ENCODE data around the gene ATG7. TPM values are rescaled to one million over a fixed set of nuclear protein-coding genes. Genes with fewer than 3 reads are reported as not detected.

ATG7 gene
- total RNA-seq, 1 donor from 2014 or later, result 31.3 TPM

DNA sequence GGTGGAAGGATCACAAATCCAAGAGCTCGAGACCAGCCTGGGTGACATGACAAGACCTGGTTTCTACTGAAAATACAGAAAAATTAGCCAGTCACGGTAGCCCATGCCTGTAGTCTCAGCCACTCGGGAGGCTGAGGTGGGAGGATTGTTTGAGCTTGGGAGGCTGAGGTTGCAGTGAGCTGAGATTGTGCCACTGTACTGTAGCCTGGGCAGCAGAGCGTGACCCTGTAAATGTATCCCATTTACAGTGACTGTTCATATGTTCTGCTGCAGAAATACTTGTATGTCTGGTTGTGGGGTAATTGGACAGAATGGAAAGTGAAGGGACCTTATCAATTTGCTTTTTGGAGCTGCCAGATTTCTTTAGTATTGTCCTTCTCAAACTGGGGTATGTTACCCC is 24.9 kb downstream of the ATG7 start:
- no peak for DNase-seq (ENCODE audit: low read depth)
- TF ChIP-seq, protein P1, sequence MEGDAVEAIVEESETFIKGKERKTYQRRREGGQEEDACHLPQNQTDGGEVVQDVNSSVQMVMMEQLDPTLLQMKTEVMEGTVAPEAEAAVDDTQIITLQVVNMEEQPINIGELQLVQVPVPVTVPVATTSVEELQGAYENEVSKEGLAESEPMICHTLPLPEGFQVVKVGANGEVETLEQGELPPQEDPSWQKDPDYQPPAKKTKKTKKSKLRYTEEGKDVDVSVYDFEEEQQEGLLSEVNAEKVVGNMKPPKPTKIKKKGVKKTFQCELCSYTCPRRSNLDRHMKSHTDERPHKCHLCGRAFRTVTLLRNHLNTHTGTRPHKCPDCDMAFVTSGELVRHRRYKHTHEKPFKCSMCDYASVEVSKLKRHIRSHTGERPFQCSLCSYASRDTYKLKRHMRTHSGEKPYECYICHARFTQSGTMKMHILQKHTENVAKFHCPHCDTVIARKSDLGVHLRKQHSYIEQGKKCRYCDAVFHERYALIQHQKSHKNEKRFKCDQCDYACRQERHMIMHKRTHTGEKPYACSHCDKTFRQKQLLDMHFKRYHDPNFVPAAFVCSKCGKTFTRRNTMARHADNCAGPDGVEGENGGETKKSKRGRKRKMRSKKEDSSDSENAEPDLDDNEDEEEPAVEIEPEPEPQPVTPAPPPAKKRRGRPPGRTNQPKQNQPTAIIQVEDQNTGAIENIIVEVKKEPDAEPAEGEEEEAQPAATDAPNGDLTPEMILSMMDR (IDR thresholded peaks at IDR 0.05; ENCODE audit: insufficient read depth, low read length, poor library complexity, severe bottlenecking), result no peak
- H3K36me3 ChIP-seq (ENCODE audit: control insufficient read depth, insufficient read depth, low read length), result no peaks in the 10 kb centered on the region
- H3K4me3 ChIP-seq (ENCODE audit: low read depth, low read length), result no peak overlapping the region
- H3K27me3 ChIP-seq (ENCODE audit: control insufficient read depth, insufficient read depth, low read length), result no peaks in the 10 kb centered on the region

DNA sequence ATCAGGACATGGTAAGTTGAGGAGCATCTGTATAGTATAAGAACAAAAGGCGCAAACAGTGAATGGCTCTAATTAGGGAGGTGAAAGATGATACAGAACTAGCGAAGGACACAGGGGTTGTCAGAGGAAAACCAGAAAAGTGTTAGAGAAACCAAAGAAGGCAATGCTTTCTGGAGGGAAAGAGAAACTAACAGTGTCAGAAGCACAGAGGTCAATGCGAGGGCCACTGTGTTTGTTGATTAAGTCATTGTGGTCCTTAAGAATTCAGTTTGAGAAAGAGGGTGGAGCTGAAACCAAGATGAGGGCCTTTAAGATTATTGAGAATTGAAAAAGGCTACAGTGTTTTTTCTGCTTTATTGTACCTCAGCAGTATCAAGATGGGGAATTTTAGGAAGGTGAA is 28.8 kb downstream of the ATG7 start:
- no peaks in the 10 kb centered on the region for H3K36me3 ChIP-seq (ENCODE audit: control insufficient read depth, insufficient read depth, low read length)
- TF ChIP-seq, protein P1 (IDR thresholded peaks at IDR 0.05; ENCODE audit: insufficient read depth, low read length, poor library complexity, severe bottlenecking), result no peak
- no peaks in the 10 kb centered on the region for H3K27me3 ChIP-seq (ENCODE audit: control insufficient read depth, insufficient read depth, low read length)
- H3K4me3 ChIP-seq (ENCODE audit: low read depth, low read length), result no peak overlapping the region
- no peak for DNase-seq (ENCODE audit: low read depth)

DNA sequence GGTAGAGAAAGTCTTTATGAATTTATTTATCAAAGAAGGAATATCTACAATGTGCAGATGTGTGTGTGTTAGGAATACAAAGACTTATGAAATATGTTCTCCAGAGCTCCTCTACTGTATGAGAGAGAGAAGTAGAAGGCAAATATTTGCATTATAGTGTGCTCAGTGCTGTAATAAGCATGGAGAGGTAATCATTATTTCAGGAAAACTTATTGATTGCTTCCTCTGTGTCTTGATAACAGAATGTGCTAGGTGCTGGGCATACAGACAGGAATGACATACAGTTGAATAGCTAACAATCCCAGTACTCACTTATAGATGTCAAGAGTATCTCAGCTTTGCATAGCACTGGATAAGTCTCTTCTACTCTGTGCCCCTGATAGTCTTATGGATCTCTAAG is 30.2 kb downstream of the ATG7 start:
- Histone ChIP-seq H3K27me3 (ENCODE audit: control insufficient read depth, insufficient read depth, low read length) (no peaks in the 10 kb centered on the region), H3K36me3 (ENCODE audit: control insufficient read depth, insufficient read depth, low read length) (no peaks in the 10 kb centered on the region), H3K4me3 (ENCODE audit: low read depth, low read length) (no peak overlapping the region)
- DNase-seq (ENCODE audit: low read depth), result no peak
- TF ChIP-seq, protein P1 (IDR thresholded peaks at IDR 0.05; ENCODE audit: insufficient read depth, low read length, poor library complexity, severe bottlenecking), result no peak

DNA sequence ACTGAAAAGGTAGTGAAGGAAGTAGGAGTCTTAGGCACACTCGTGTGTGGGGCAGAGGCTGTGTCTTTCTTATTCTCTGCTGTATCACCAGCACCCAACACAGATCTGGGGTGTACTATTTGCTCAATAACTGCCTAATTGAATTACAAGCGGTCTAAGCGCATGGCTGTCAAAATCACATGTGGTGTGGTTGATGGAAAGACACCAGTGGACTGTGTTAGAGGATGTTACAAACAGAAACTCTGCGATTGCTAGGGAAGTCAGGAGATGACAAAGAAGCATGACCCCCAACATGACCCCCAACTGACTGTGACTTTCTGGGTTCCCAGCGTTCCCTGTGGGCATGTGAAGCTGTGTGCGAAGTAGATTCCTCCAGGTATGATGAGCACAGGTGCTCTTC is 32.0 kb downstream of the ATG7 start:
- Histone ChIP-seq H3K27me3 (ENCODE audit: control insufficient read depth, insufficient read depth, low read length) (no peaks in the 10 kb centered on the region), H3K4me3 (ENCODE audit: low read depth, low read length) (no peak overlapping the region), H3K36me3 (ENCODE audit: control insufficient read depth, insufficient read depth, low read length) (no peaks in the 10 kb centered on the region)
- no peak for DNase-seq (ENCODE audit: low read depth)
- TF ChIP-seq, protein P1 (IDR thresholded peaks at IDR 0.05; ENCODE audit: insufficient read depth, low read length, poor library complexity, severe bottlenecking), result no peak

DNA sequence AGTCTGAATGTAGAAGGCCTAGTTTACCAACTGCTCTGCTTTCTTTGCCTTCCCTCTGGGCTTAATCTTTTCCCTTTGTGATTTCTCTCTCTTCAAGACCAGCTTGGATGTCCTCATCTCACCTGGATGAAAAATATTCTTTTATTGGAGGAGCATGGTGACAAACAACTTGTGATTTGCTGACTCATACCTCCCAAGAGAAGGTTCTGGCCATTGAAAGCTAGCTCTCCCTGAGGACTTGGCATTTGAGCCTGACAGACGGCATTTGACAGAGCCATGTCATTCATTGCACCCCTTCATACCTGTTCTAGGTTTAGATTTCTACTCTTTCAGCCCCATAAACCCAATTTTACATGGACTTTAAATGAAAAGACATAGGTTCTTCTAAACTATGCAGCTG is 33.3 kb downstream of the ATG7 start:
- no peak for DNase-seq (ENCODE audit: low read depth)
- Histone ChIP-seq H3K27me3 (ENCODE audit: control insufficient read depth, insufficient read depth, low read length) (no peaks in the 10 kb centered on the region), H3K4me3 (ENCODE audit: low read depth, low read length) (no peak overlapping the region), H3K36me3 (ENCODE audit: control insufficient read depth, insufficient read depth, low read length) (no peaks in the 10 kb centered on the region)
- TF ChIP-seq, protein P1 (IDR thresholded peaks at IDR 0.05; ENCODE audit: insufficient read depth, low read length, poor library complexity, severe bottlenecking), result no peak

DNA sequence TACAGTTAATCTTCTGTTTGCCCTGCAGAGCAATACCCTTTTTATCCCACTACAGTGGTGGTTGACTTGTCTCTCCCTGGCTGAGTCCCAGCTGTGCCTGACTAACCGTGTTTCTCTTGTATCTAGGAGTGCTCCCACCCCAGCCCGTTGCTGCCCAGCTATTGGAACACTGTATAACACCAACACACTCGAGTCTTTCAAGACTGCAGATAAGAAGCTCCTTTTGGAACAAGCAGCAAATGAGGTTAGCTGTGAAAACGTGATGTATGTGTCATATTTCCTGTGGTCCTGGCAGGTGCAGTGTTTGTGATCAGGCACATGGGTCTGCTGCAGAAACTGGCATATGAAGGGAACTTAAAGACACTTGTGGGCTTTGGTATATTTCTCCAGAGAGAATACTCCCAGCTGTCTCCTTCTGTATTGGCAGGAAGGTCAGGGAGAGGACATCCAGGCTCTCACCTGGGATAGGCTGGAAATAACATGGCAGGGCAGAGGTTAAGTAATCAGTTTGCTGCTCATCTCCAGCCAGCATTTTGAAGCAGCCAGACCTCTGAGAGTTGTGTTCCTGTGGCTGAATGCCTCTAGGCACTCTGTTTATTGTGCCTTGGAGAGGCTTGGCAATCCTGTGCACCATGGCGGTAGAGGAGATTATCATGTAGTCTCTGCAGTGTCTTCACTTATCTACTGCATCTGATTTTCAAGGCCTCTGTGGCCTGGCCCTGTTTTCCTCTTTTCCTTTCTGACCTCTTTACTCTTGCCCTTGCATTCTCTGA is 34.8 kb downstream of the ATG7 start:
- no peaks in the 10 kb centered on the region for H3K36me3 ChIP-seq (ENCODE audit: control insufficient read depth, insufficient read depth, low read length)
- no peaks in the 10 kb centered on the region for H3K27me3 ChIP-seq (ENCODE audit: control insufficient read depth, insufficient read depth, low read length)
- H3K4me3 ChIP-seq (ENCODE audit: low read depth, low read length), result no peak overlapping the region
- DNase-seq (ENCODE audit: low read depth), result no peak
- TF ChIP-seq, protein P1 (IDR thresholded peaks at IDR 0.05; ENCODE audit: insufficient read depth, low read length, poor library complexity, severe bottlenecking), result no peak

Data from kidney epithelial cell (primary cell).